Head of caudate nucleus (tissue), 42 donors: ENCODE measurements around the gene GALK1.
A peak's percentile ranks its signal among the peaks of the same experiment; 100 is the strongest.
"Not testable (repeated sequence)": the region's sequence is repeated elsewhere in the genome, so short reads cannot be mapped to it uniquely, and the experiment has no call there.

Source experiments
- DNase-seq, 42 donors: peaks; one replicate each; pipeline versions ENCODE4 v3.0.0 to v3.0.0-alpha.2; 2020 to 2021; ENCODE audit warnings: mixed read lengths in 7 of 42
- intact Hi-C: fragments of 100-400 bp; cut with DNase I; formaldehyde crosslinking; loops from one replicate; pipeline ENCODE4 v1.15.0; 2022

Gene GALK1

DNA sequence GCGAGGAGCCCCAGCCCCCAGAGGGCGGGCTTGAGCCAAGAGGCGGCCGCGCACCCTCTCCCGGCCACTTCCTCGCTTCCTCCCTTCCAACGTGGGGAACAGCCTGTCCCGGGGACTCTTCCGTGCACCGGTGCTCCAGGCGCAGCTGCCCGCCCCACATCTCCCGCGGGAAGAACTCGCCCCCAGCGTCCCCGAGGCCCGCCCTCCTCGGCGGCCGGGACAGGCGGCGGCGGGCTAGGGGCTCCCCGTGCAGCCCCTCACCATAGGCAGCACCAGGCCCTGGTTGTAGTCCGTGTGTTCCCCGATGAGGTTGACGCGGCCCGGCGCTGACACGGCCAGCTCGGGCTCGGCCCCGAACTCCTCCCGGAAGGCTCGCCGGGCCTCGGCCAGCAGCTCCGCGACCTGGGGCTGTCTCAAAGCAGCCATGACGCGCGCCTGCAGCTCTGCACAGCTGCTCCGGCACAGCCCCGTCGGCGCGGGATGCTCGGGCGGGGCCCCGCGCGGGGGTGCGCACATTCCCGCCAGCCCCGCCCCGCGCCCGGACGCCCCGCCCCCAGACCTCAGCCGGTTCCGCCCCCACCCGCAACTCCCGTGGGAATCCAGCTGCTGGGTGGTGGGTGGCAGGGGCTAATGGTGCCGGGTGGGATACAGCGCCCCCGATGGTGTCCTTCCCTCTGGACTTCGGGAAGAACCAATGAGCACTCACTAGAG, at the start of gene GALK1:
Gene GALK1, minus strand, starts transcription at position 482 of the 711 bp plus-strand sequence. Its CDS starts 56 bp downstream, at position 426.
- peak in 41 of 42 donors; percentile 56 to 90 (median 79) for DNase-seq
- intact Hi-C loops, result no loop called here

DNA sequence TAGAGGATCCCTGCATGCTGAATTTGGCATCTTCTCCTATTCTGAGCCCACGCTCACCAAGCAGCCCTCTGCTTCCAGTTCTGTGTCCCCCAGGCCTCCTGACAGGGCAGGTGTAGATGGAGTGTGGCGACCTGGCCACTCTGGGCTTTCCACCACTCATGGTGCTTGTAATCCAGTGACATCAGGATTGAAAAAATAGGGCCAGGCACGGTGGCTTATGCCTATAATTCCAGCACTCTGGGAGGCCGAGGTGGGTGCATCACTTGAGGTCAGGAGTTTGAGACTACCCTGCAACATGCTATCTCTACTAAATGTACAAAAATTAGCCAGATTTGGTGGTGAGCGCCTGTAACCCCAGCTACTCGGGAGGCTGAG, 49.0 kb upstream of the GALK1 start:
- intact Hi-C loops, result no loop called here
- DNase-seq, result no peak

DNA sequence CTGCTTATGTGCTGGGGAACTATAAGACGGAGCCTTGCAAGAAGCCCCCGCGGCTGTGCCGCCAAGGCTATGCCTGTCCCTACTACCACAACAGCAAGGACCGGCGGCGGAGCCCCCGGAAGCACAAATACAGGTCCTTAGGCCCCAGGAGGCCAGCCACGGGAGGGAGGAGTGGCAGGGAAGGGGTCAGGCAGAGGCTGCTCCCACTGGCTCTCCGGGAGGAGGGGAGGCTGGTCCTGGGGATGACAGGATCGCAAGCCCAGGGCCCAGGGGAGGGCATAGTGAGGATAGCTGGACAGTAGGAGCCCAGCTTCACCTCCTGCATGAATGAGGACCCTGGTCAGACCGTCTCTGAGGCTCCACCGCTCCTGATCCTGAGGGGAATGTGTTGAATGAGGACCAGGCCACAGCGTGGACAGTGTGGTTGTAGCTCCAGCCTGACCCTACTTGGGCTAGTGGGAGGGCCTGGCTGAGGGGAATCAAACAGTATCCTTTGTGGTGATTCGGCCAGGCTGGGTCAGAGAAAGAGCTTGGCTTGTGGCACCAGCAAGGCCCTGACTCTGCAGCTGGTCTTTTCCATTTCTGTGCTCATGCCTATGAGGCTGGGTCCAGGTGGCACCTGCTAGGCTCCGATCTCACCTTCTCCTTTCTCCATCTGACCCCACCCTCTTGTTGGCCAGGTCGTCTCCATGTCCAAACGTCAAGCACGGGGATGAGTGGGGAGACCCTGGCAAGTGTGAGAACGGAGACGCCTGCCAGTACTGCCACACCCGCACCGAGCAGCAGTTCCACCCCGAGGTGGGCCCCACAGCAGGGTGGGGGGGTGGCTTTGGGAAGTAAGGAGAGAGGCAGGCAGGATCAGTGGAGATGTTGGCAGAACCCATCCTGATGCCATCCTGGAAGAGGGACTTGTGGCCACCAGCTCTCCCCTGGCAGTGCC, 48.4 kb upstream of the GALK1 start:
- intact Hi-C loops, result no loop called here
- no peak for DNase-seq

DNA sequence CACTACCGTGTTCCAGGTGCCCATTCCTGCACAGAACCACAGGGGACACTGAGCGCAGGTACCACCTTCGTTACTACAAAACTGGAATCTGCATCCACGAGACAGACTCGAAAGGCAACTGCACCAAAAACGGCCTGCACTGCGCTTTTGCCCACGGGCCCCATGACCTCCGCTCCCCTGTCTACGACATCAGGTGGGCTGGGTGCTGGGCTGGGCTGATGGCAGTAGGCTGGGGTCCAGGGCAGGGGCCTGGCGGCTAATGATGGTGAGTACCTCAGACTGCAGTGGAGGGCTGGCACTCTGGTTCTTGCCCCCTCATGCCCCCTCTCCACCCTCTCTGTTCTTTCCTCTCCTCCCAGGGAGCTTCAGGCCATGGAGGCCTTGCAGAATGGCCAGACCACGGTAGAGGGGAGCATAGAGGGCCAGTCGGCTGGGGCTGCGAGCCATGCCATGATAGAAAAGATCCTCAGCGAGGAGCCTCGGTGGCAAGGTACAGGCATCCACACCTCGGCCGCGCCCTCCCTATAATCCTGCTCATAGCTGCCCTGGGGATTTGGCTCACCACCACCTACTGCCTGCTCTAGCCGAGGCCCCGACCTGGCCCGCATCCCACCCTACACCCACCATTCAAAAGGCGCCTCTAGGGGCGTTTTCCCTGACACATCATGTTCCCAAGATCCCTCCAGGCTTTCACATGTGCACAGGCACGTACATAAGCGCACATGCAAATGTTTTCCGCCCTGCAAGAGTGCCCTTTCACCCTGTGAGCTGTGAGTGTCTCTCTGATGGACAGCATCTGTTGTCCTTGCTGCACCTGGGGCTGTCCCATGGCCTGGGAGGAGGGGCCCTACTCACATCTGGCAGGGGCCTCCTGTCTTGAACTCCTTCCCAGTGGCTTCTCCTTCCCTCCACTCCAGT, 47.4 kb upstream of the GALK1 start:
- no peak for DNase-seq
- intact Hi-C loops, result no loop called here

DNA sequence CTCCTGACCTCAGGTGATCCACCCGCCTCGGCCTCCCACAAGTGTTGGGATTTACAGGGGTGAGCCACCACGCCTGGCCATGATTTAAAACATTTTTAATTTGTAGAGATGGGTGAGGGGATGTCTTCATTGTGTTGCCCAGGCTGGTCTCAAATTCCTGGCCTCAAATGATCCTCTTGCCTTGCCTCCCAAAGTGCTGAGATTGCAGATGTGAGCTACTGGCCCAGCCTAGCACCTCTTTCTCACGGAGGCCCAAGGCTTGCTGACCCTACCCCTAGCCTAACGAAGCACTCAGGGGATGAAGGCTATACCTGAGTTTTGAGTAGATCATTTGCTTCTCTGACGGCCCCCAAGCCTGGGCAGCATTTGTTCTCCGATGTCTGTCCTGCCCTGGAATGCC, 46.2 kb upstream of the GALK1 start:
- intact Hi-C loops, result no loop called here
- no peak for DNase-seq

DNA sequence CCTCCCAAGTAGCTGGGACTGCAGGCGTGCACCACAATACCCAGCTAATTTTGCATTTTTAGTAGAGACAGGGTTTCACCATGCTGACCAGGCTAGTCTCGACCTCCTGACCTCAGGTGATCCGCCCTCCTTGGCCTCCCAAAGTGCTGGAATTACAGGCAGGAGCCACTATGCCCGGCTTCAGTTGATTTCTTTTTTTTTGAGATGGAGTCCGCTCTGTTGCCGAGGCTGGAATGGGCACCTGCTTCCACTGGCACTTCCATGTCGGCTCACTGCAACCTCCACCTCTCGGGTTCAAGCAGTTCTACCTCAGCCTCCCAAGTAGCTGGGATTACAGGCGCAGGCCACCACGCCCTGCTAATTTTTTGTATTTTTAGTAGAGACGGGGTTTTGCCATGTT, 45.8 kb upstream of the GALK1 start:
- intact Hi-C loops, DNase-seq: not testable (repeated sequence)

DNA sequence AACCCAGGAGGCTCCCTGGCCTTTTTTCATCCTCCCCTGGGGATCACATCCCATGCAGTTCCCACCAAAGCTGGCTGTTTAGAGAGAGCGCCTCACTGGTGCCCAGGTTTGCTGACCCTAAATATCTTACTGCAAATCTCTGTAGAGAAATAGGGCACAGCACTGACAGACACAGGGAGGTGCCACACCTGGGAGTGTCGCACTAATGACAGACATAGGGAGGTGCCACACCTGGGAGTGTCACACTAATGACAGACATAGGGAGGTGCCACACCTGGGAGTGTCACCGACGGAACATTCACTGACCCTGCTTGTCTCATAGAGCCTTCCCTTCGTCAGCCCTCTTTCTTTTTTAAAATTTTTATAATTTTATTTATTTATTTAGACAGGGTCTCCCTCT, 45.2 kb upstream of the GALK1 start:
- no peak for DNase-seq

DNA sequence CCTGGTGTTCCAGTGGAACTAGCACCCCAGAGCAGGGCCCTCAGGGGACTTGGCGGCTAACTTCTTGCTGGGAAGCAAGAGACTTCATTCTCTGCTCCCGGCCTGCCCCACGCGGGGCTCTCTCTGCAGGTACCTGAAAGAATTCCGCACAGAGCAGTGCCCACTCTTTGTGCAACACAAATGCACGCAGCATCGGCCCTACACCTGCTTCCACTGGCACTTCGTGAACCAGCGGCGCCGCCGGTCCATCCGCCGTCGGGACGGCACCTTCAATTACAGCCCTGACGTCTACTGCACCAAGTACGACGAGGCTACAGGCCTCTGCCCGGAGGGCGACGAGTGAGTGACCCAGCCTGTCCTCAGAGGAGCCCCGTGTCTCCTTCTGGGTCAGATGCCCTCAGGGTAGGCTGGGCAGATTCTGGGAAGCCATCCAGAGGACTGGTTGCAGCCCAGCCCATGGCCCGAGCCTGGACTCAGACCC, 44.7 kb upstream of the GALK1 start:
- no peak for DNase-seq
- intact Hi-C loops, result no loop called here

More for the DNA sequence above, 45.2 kb upstream of the GALK1 start:
- intact Hi-C loops, result no loop called here

DNA sequence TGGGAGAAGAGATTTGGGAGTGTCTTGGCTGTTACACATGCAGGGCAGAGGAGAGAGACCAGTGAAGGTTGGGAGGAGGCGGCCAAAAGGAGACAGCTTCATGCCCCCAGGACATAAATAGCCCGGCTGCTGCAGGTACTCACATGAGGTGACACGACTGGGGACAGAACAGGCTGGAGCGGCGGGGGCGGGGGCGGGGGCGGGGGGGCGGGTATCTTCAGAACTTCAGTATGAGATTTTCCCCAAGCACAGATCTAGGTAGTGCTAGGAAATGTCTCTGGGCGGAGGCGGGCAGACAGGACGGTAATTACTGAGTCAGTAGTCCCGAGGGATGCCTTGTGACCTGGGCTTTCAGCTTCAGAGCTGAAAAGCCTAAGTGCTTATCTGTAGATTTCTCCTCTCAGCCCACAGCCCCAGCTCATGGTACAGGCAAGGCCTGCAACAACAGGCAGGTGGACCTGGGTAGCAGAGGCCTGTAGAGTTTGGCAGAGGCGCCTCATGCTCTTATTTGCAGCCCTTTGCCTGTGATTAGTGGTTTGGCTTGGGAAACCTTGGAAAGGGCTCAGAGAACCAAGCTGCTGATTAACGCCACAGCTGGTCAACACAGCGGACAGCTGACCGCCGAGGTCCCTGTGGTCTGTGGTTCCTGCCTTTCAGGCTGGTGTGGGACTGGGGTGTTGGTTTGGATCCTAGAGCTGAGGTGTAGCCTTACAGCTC, 44.1 kb upstream of the GALK1 start:
- peak in 1 of 42 donors; percentile 30 for DNase-seq
- intact Hi-C loops, result no loop called here

DNA sequence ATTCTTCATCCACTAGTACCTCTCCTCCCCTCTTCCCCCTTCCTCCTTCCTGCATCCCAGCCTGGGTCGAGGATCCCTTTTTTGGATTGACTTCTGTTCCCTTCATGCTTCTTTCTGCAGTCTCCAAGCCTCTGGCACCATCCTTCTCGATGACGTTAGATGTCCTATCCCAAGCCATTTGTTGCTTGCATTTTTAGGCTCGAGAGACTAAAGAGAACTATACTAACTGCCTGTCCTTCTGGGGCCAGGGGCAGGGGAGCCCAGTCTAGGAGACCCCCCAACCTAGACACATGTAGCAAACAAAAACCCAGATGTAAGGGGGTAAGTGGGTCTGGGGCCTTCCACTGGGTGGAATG, 43.5 kb upstream of the GALK1 start:
- no peak for DNase-seq
- intact Hi-C loops, result no loop called here

DNA sequence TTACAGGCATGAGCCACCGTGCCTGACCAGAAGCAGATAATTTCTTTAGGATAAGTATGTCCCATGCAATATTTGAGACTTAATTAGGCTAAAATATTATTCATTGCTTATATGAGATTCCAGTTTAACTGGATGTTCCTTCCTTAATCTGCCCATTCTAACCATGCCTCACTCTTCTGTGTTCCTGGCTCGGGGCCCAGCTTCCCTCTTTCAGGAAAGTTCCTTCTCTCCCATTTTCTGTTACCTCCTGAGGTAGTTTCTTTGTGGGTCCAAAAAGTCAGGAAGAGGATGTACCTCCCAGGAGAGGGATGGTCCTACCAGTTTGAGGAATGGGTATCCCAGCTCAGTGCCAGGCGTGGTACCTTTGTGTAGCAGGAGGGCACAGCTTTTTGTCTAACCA, 42.9 kb upstream of the GALK1 start:
- no peak for DNase-seq

DNA sequence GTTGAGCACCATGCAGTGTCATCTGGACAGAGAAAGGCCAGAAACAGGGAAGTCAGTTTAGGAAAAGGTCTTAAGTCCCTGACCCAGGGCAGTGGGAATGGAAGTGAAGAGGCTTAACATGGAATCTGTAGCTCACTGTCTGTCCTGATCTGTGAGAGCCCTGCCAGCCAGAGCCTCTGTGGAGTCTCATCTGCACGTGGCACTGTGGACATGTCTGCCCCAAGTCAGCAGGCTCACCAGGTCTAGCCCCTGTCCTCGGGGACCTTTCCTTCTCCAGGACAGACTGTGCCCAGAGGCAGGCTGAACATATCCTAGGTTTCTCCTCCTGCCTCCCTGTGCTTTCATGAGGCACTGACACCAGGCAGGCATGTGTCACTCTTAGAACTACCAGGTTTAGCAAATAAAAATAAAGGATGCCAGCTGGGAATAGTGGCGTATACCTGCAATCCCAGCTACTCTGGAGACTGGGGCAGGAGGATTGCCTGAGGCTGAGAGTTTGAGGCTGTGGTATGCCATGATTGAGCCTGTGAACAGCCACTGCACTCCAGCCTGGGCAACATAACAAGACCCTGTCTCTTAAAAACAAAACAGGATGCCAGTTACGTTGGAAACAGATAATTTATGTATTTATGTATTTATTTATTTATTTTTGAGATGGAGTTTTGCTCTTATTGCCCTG, 42.0 kb upstream of the GALK1 start:
- no peak for DNase-seq
- intact Hi-C loops, result no loop called here

More for the DNA sequence above, 42.9 kb upstream of the GALK1 start:
- intact Hi-C loops, result no loop called here

DNA sequence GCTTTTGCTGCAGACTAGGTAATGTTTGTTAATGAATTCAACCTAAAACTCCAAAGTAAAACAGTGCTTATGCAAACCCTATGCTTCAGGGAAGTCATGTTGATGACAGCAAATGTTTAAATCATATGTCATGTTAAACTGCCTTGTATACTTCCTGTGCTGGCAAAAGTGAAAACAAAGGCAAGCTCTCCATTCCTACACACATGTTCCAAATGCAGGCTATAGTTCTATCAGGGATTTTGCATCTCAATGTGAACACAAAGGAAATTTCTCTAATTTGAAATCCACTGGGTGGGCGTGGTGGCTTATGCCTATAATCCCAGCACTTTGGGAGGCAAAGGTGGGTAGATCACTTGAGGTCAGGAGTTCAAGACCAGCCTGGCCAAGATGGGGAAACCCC, 38.9 kb upstream of the GALK1 start:
- DNase-seq, result no peak
- intact Hi-C loops, result no loop called here

DNA sequence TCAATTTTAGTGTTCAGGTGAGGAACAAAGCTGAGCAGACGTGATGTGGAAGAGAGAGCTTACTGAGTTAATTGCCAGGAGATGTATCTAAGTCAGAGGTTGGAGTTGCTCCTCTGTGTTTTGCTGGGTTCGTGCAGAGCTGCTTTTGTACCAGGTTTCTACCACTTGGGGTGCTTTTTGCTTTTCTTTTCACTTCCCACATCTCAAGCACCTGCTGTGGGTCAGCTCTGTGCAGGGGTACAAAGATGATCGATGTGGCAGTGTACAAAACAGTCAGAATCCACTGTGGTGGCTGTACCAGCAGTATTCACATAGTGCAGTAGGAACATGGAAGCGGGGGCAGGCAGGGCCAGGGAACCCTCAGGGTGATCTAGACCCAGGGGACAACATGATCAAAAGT, 34.4 kb upstream of the GALK1 start:
- intact Hi-C loops, result no loop called here
- peak in 1 of 42 donors; percentile 2 for DNase-seq

DNA sequence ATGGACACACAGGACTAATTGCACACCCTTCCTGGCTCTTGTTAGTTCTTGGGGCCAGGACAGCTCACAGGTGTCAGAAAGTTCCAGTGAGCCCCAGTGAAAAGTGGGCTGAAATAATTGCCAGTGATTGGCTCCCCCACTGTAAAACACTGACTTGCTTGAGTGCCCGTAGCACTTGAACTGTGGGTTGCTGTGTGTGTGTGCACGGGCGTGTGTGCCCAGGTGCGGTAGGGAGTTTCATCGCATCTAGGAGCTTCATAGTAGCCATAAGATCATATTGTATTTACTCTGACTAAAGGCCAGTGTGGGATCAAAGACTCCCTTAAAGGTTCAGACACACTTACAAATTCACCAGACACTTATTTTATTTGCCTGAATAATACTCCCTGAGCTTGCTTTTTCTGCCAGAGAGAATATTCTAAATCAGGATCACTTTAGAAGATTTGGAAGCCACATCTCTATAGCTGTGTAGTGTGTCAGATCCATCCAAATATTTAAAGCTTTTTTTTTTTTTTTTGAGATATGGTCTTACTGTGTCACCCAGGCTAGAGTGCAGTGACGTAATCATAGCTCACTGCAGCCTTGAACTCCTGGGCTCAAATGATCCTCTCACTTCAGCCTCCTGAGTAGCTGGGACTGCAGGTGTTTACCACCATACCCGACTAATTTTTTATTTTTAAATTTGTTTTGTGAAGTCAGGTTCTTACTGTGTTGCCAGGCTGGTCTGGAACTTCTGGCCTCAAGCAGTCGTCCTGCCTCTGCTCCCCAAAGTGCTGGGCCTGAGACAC, 31.0 kb upstream of the GALK1 start:
- peak in 2 of 42 donors; percentile 3 to 12 for DNase-seq
- intact Hi-C loops, result no loop called here

DNA sequence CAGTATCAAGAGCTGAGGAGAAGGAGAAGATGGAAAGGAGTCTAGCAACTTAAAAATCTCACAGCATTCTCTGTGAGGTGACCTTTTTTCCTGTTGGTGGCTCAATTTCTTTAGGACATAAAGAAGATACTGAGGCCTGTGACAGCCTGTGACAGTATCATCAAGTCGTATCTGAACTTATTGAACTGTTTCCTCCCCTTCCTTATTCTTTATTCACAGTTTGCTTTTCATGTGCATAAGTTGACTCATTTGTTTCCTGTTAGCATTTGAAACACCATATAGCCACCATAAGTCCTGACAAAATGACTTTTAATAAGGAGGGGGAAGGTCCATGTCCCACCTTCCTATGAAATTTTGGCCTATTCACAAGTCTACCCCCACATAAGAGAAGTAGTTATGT, 28.5 kb upstream of the GALK1 start:
- no peak for DNase-seq
- intact Hi-C loops, result no loop called here

DNA sequence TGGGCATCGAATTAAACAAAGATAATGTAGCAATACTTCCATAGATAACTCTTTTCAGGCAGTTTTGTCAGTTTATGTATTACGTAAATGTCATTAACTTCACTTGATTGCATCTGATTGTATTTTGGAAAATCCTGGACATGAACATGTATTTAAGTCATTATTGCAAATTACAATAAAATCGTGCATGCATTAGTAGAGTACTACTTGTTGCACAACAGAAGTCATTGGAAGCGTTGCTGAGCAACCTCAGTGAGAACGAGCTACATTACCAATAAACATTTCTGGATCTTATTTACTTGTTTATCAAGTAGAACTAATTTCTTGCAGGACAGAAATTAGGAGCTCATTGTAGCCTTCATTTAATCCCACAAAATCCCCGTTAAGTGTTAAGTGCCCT, 26.3 kb upstream of the GALK1 start:
- no peak for DNase-seq
- intact Hi-C loops, result no loop called here
